Liver (tissue), 9 donors: ENCODE data around the gene JPT2. TPM values are rescaled to one million over a fixed set of nuclear protein-coding genes. Genes with fewer than 3 reads are reported as not detected.

ENCODE experiments used
- DNase-seq: peaks from one replicate; pipeline ENCODE4 v3.0.0-alpha.2; 2017; ENCODE audit warnings: low spot score
- H3K27ac ChIP-seq, 2 donors: one replicate each; pipeline ENCODE4 v1.7.0; 2013; ENCODE audit warnings: inconsistent platforms in 2 of 2, low read length in 2 of 2, control low read depth in 1 of 2, low read depth in 1 of 2, mild to moderate bottlenecking in 1 of 2
- H3K27me3 ChIP-seq, 4 donors: one replicate each; pipeline versions ENCODE4 v1.6.1 to v1.7.0; 2013; ENCODE audit warnings: low read length in 3 of 4, inconsistent platforms in 1 of 4, mild to moderate bottlenecking in 1 of 4, moderate library complexity in 1 of 4; ENCODE audit not compliant: control insufficient read depth in 4 of 4, insufficient read depth in 4 of 4
- H3K36me3 ChIP-seq, 4 donors: one replicate each; pipeline versions ENCODE4 v1.6.1 to v1.7.0; 2013; ENCODE audit warnings: low read length in 3 of 4, mild to moderate bottlenecking in 3 of 4, low read depth in 1 of 4, moderate library complexity in 1 of 4; ENCODE audit not compliant: control insufficient read depth in 4 of 4, insufficient read depth in 3 of 4
- H3K4me1 ChIP-seq, 4 donors: one replicate each; pipeline versions ENCODE4 v1.6.1 to v1.7.0; 2013; ENCODE audit warnings: low read length in 3 of 4, mild to moderate bottlenecking in 3 of 4, moderate library complexity in 1 of 4; ENCODE audit not compliant: control insufficient read depth in 4 of 4, insufficient read depth in 4 of 4
- H3K4me3 ChIP-seq, 3 donors: one replicate each; pipeline versions ENCODE4 v1.6.1 to v1.7.0; 2013; ENCODE audit warnings: low read length in 3 of 3, control low read depth in 1 of 3, low read depth in 1 of 3, mild to moderate bottlenecking in 1 of 3
- H3K9ac ChIP-seq, 2 donors: one replicate each; pipeline ENCODE4 v1.7.0; 2013; ENCODE audit warnings: low read length in 2 of 2, mild to moderate bottlenecking in 2 of 2, moderate library complexity in 2 of 2, control low read depth in 1 of 2, low read depth in 1 of 2
- H3K9me3 ChIP-seq, 4 donors: one replicate each; pipeline versions ENCODE4 v1.6.1 to v1.7.0; 2013; ENCODE audit warnings: low read length in 3 of 4; ENCODE audit not compliant: control insufficient read depth in 4 of 4
- FOXA1 ChIP-seq: IDR thresholded peaks from 2 replicates; pipeline ENCODE4 v1.6.1; 2016; ENCODE audit warnings: antibody characterized with exemption
- GABPA ChIP-seq, 2 donors: IDR thresholded peaks in 1 of 2; conservative IDR thresholded peaks in 1 of 2; 2 replicates each; pipeline ENCODE4 v1.6.1; 2016; ENCODE audit warnings: antibody characterized with exemption in 2 of 2, mild to moderate bottlenecking in 1 of 2, moderate library complexity in 1 of 2
- HNF4G ChIP-seq: IDR thresholded peaks from 2 replicates; pipeline ENCODE4 v1.6.1; 2016; ENCODE audit warnings: antibody characterized with exemption
- JUND ChIP-seq, 2 donors: IDR thresholded peaks; 2 replicates each; pipeline ENCODE4 v1.6.1; 2016; ENCODE audit warnings: antibody characterized with exemption in 2 of 2
- NR2F2 ChIP-seq: IDR thresholded peaks from 2 replicates; pipeline ENCODE4 v1.6.1; 2016; ENCODE audit warnings: antibody characterized with exemption
- RAD21 ChIP-seq, 2 donors: IDR thresholded peaks; 2 replicates each; pipeline ENCODE4 v1.6.1; 2016; ENCODE audit warnings: antibody characterized with exemption in 2 of 2, mild to moderate bottlenecking in 2 of 2
- REST ChIP-seq: IDR thresholded peaks from 2 replicates; pipeline ENCODE4 v1.6.1; 2016; ENCODE audit warnings: antibody characterized with exemption, mild to moderate bottlenecking
- RXRA ChIP-seq, 2 donors: IDR thresholded peaks; 2 replicates each; pipeline ENCODE4 v1.6.1; 2017 to 2018; ENCODE audit warnings: antibody characterized with exemption in 2 of 2, mild to moderate bottlenecking in 1 of 2
- SP1 ChIP-seq: IDR thresholded peaks from 2 replicates; pipeline ENCODE4 v1.6.1; 2018; ENCODE audit warnings: antibody characterized with exemption, mild to moderate bottlenecking
- TAF1 ChIP-seq: conservative IDR thresholded peaks from 2 replicates; pipeline ENCODE4 v1.6.1; 2016; ENCODE audit warnings: antibody characterized with exemption, mild to moderate bottlenecking
- WGBS: extraction: QIAGEN DNeasy Blood & Tissue Kit; methylation state at CpG from one replicate; pipeline ENCODE4 v1.1.7; 2013; 5-methylcytosine and 5-hydroxymethylcytosine counted together
- polyA plus RNA-seq, 2 donors: library from polyadenylated mRNA; stranded (reverse) in 1 of 2; unstranded in 1 of 2; fragments of 200-250 nt in 1 of 2; fragments of >200 nt in 1 of 2; fragmentation: Nextera tagmentation in 1 of 2; extraction: Ambion mirVana in 1 of 2; gene quantifications; one replicate each; pipeline versions ENCODE4 v1.2.1 to v1.2.3, GENCODE V29; 2013 to 2015
- total RNA-seq, 2 donors: library from RNA; depleted of rRNA; stranded (reverse); fragments of >200 nt; gene quantifications; one replicate each; pipeline ENCODE4 v1.2.3, GENCODE V29; 2014
- TF ChIP-seq, protein P1 (sequence below): IDR thresholded peaks from 2 replicates; pipeline ENCODE4 v1.6.1; 2016; ENCODE audit warnings: antibody characterized with exemption
- TF ChIP-seq, protein P2 (sequence below): fragments of 150-350 bp; IDR thresholded peaks from 2 replicates; pipeline ENCODE4 v1.5.1; 2017; ENCODE audit warnings: improper control_type of control experiment, low read depth, low read length; ENCODE audit not compliant: missing input control
- donor health status: healthy.
- donor health status: healthy.
- donor health status: healthy.
- donor health status: healthy.
- donor health status: healthy.

Gene JPT2
- total and polyA plus RNA-seq, 4 donors: 7.4 to 32.6 (median 28.4) TPM

GRCh38 chr16:1708768-1709180 lies 30.7 kb downstream of the JPT2 start (continued):
- TF ChIP-seq, protein P1, sequence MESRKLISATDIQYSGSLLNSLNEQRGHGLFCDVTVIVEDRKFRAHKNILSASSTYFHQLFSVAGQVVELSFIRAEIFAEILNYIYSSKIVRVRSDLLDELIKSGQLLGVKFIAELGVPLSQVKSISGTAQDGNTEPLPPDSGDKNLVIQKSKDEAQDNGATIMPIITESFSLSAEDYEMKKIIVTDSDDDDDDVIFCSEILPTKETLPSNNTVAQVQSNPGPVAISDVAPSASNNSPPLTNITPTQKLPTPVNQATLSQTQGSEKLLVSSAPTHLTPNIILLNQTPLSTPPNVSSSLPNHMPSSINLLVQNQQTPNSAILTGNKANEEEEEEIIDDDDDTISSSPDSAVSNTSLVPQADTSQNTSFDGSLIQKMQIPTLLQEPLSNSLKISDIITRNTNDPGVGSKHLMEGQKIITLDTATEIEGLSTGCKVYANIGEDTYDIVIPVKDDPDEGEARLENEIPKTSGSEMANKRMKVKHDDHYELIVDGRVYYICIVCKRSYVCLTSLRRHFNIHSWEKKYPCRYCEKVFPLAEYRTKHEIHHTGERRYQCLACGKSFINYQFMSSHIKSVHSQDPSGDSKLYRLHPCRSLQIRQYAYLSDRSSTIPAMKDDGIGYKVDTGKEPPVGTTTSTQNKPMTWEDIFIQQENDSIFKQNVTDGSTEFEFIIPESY: no peak

- Histone ChIP-seq H3K4me1 (peaks cover 6 to 23% (median 17%) of the 10 kb centered on the region in 4 donors), H3K4me3 (no peak overlapping the region), H3K27me3 (no peaks in the 10 kb centered on the region), H3K9ac (no peak overlapping the region), H3K36me3 (no peaks in the 10 kb centered on the region), H3K27ac (no peak overlapping the region), H3K9me3 (no peaks in the 10 kb centered on the region)
- WGBS: 97% methylated on average over 15 of the region's 15 CpGs
- no peak for TF ChIP-seq GABPA (IDR thresholded peaks at IDR 0.05 in 1 of 2, conservative IDR thresholded peaks at IDR 0.05 in 1 of 2)
- TF ChIP-seq, protein P2, sequence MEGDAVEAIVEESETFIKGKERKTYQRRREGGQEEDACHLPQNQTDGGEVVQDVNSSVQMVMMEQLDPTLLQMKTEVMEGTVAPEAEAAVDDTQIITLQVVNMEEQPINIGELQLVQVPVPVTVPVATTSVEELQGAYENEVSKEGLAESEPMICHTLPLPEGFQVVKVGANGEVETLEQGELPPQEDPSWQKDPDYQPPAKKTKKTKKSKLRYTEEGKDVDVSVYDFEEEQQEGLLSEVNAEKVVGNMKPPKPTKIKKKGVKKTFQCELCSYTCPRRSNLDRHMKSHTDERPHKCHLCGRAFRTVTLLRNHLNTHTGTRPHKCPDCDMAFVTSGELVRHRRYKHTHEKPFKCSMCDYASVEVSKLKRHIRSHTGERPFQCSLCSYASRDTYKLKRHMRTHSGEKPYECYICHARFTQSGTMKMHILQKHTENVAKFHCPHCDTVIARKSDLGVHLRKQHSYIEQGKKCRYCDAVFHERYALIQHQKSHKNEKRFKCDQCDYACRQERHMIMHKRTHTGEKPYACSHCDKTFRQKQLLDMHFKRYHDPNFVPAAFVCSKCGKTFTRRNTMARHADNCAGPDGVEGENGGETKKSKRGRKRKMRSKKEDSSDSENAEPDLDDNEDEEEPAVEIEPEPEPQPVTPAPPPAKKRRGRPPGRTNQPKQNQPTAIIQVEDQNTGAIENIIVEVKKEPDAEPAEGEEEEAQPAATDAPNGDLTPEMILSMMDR: no peak
- no peak for TF ChIP-seq JUND (IDR thresholded peaks at IDR 0.05)
- TF ChIP-seq RAD21 (IDR thresholded peaks at IDR 0.05): no peak
- TF ChIP-seq NR2F2: no peak
- DNase-seq: no peak
Measured at GRCh38 chr16:1709356-1709755, 31.3 kb downstream of the JPT2 start.

DNA sequence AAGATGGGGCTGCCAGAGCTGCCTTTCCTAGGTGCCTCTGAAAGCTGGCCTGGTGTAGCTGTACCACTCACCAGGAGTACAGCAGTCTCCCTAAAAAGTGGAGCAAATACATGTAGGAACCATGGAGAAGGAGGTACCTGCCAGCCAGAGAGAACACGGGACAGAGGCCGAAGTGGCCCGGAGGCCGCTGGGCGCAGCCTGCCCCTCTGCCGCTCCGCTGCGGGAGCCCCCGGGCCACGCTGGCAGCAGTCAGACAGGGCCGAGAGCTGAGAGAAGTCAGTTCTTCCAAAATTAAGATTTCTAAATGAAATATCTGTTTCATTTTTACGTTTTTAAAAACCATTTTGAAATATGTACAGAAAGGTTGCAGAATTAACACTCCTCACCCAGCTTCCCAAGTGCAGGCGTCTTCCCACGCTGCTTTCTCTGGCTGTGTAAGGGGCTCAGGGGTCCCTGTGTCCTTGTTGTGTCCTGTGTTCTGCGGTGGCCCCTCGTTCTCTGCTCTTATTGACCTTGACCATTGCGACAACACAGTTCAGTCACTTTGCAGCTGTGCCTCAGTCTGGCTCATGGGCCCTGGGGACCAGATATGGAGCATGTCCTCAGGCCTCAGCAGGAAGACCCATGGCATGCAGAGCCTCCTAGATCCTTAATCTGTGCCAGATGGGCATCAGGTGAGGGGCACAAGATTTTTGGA lies 32.9 kb downstream of the JPT2 start:
- no peak for DNase-seq
- TF ChIP-seq, protein P2: no peak
- TF ChIP-seq GABPA (IDR thresholded peaks at IDR 0.05 in 1 of 2, conservative IDR thresholded peaks at IDR 0.05 in 1 of 2): no peak
- TF ChIP-seq RXRA (IDR thresholded peaks at IDR 0.05): no peak
- TF ChIP-seq HNF4G: no peak
- no peak for TF ChIP-seq SP1
- no peak for TF ChIP-seq TAF1
- no peak for TF ChIP-seq FOXA1
- no peak for TF ChIP-seq REST

More for the DNA sequence above, 32.9 kb downstream of the JPT2 start:
- no peaks in the 10 kb centered on the region for H3K36me3 ChIP-seq
- WGBS: 92% methylated on average over 17 of the region's 17 CpGs
- H3K27ac ChIP-seq: no peak overlapping the region
- no peak overlapping the region for H3K9ac ChIP-seq
- H3K9me3 ChIP-seq: no peaks in the 10 kb centered on the region
- H3K4me1 ChIP-seq: peaks cover 6 to 30% (median 15%) of the 10 kb centered on the region in 4 donors
- H3K4me3 ChIP-seq: no peak overlapping the region
- H3K27me3 ChIP-seq: no peaks in the 10 kb centered on the region
